B cell (primary cell): Measurements from ENCODE around the gene FKBP2. TPM values are rescaled to one million over a fixed set of nuclear protein-coding genes. Genes with fewer than 3 reads are reported as not detected.

Experiments
- ATAC-seq: fragments of 200-7000 bp; cut with Tn5 transposase; one replicate; pipeline ENCODE4 v1.10.0; 2021; ENCODE audit warnings: low read depth, mild to moderate bottlenecking, moderate number of reproducible peaks, moderate library complexity
- CTCF ChIA-PET: fragments of 350-600 bp; sonication (Branson Sonifier 250); formaldehyde crosslinking; loops from one replicate; lab custom pipeline; 2021; ENCODE audit warnings: antibody characterized with exemption, inconsistent platforms; lab: Charles Lee
- POLR2A ChIA-PET: fragments of 350-600 bp; sonication (Branson Sonifier 250); formaldehyde crosslinking; loops from one replicate; lab custom pipeline; 2021; ENCODE audit warnings: antibody characterized with exemption; lab: Charles Lee
- DNase-seq: peaks from one replicate; pipeline ENCODE4 v3.0.0; 2013
- H2AFZ ChIP-seq: 2 replicates; pipeline ENCODE4 v1.6.1; 2012; ENCODE audit warnings: mild to moderate bottlenecking, low read depth, low read length; ENCODE audit not compliant: insufficient read depth, poor library complexity, severe bottlenecking
- H3K27ac ChIP-seq, 2 donors: 1 replicate in 1 of 2; 2 replicates in 1 of 2; pipeline ENCODE4 v1.5.1; 2012 to 2013; ENCODE audit warnings: low read length in 2 of 2, mild to moderate bottlenecking in 2 of 2, moderate library complexity in 1 of 2
- H3K27me3 ChIP-seq, 4 experiments: fragments of 200-600 bp in 1 of 4; sonication (generic) in 1 of 4; replicated peaks in 1 of 4; 1 replicate in 2 of 4; 2 replicates in 2 of 4; pipeline versions ENCODE4 v1.6.1 to v1.7.0; 2013 to 2016; ENCODE audit warnings: low read length in 3 of 4, mild to moderate bottlenecking in 2 of 4, mixed read lengths in 1 of 4, moderate library complexity in 1 of 4; ENCODE audit not compliant: insufficient read depth in 4 of 4, control insufficient read depth in 3 of 4; ENCODE audit errors: control extremely low read depth in 1 of 4
- H3K36me3 ChIP-seq, 2 experiments: replicated peaks in 1 of 2; 1 replicate in 1 of 2; 2 replicates in 1 of 2; pipeline versions ENCODE4 v1.6.1 to v1.7.1; 2013; ENCODE audit warnings: low read length in 1 of 2; ENCODE audit not compliant: insufficient read depth in 2 of 2, control insufficient read depth in 1 of 2; ENCODE audit errors: control extremely low read depth in 1 of 2, extremely low read depth in 1 of 2
- H3K4me1 ChIP-seq, 2 donors: fragments of 200-600 bp in 1 of 2; sonication (generic) in 1 of 2; 1 replicate in 1 of 2; 2 replicates in 1 of 2; pipeline versions ENCODE4 v1.5.1 to v1.6.1; 2013 to 2017; ENCODE audit warnings: low read length in 2 of 2; ENCODE audit not compliant: control insufficient read depth in 2 of 2, insufficient read depth in 2 of 2
- H3K4me2 ChIP-seq: replicated peaks from 2 replicates; pipeline ENCODE3; 2012; ENCODE audit warnings: mild to moderate bottlenecking, low read depth, low read length; ENCODE audit not compliant: poor library complexity, severe bottlenecking
- H3K4me3 ChIP-seq, 5 experiments: fragments of 200-600 bp in 1 of 5; sonication (generic) in 1 of 5; 1 replicate in 3 of 5; 2 replicates in 2 of 5; pipeline versions ENCODE4 v1.5.1 to v1.7.0; 2011 to 2016; ENCODE audit warnings: low read length in 4 of 5, mild to moderate bottlenecking in 4 of 5, low read depth in 2 of 5, control low read depth in 1 of 5, moderate library complexity in 1 of 5; ENCODE audit not compliant: insufficient read depth in 1 of 5; ENCODE audit errors: control extremely low read depth in 1 of 5, extremely low read depth in 1 of 5
- H3K79me2 ChIP-seq: fragments of 200-600 bp; sonication (generic); one replicate; pipeline ENCODE4 v1.6.0; 2016; ENCODE audit warnings: low read length; ENCODE audit not compliant: control insufficient read depth, insufficient read depth
- H3K9ac ChIP-seq: fragments of 200-600 bp; sonication (generic); 2 replicates; pipeline ENCODE4 v1.6.1; 2017; ENCODE audit warnings: mild to moderate bottlenecking, low read length, moderate library complexity
- H3K9me3 ChIP-seq, 3 donors: one replicate each; pipeline versions ENCODE4 v1.6.1 to v1.7.1; 2013; ENCODE audit warnings: low read length in 2 of 3; ENCODE audit not compliant: control insufficient read depth in 2 of 3, insufficient read depth in 1 of 3; ENCODE audit errors: control extremely low read depth in 1 of 3
- H4K20me1 ChIP-seq: 2 replicates; pipeline ENCODE4 v1.6.0; 2012; ENCODE audit warnings: mild to moderate bottlenecking, low read length; ENCODE audit not compliant: insufficient read depth, control insufficient read depth, poor library complexity, severe bottlenecking
- H3K27ac Mint-ChIP-seq: one replicate; pipeline ENCODE4 v1.8.0; 2021; ENCODE audit warnings: mixed read lengths
- H3K27me3 Mint-ChIP-seq: one replicate; pipeline ENCODE4 v1.8.0; 2021; ENCODE audit warnings: mixed read lengths
- H3K4me1 Mint-ChIP-seq: one replicate; pipeline ENCODE4 v1.8.0; 2021; ENCODE audit warnings: mixed read lengths
- H3K4me3 Mint-ChIP-seq: one replicate; pipeline ENCODE4 v1.8.0; 2021; ENCODE audit warnings: mixed read lengths
- H3K9me3 Mint-ChIP-seq: one replicate; pipeline ENCODE4 v1.8.0; 2022; ENCODE audit warnings: mixed read lengths; ENCODE audit not compliant: insufficient read depth
- EZH2 ChIP-seq: IDR thresholded peaks from 2 replicates; pipeline ENCODE4 v1.6.1; 2012; ENCODE audit warnings: borderline replicate concordance, low read depth, mild to moderate bottlenecking, moderate library complexity, low read length; ENCODE audit not compliant: insufficient read depth, poor library complexity, severe bottlenecking
- WGBS: methylation state at CpG from one replicate; pipeline ENCODE4 v1.1.5; 2013; ENCODE audit warnings: missing lambda C conversion rate; ENCODE audit not compliant: insufficient coverage; 5-methylcytosine and 5-hydroxymethylcytosine counted together
- intact Hi-C: fragments of 100-400 bp; cut with micrococcal nuclease; formaldehyde crosslinking; loops from one replicate; pipeline ENCODE4 v1.10.0; 2022
- polyA plus RNA-seq: library from polyadenylated mRNA; depleted of rRNA; stranded (reverse); fragments of >200 nt; gene quantifications from 2 replicates; pipeline ENCODE4 v1.2.3, GENCODE V29; 2012
- total RNA-seq, 2 donors: library from RNA; stranded (reverse); fragments of 120-200 nt in 1 of 2; gene quantifications; 1 replicate in 1 of 2; 2 replicates in 1 of 2; pipeline versions ENCODE4 v1.2.3 to v1.2.4, GENCODE V29; 2013 to 2022
- TF ChIP-seq, protein P1 (sequence below): fragments of 200-600 bp; IDR thresholded peaks from one replicate; pipeline ENCODE4 v1.8.0; 2022; ENCODE audit warnings: antibody characterized with exemption, mild to moderate bottlenecking

FKBP2 gene
- total and polyA plus RNA-seq, 2 donors (not counting 1 experiment from before 2014, with no cell fraction given), result 23.7 to 38.2 TPM

DNA sequence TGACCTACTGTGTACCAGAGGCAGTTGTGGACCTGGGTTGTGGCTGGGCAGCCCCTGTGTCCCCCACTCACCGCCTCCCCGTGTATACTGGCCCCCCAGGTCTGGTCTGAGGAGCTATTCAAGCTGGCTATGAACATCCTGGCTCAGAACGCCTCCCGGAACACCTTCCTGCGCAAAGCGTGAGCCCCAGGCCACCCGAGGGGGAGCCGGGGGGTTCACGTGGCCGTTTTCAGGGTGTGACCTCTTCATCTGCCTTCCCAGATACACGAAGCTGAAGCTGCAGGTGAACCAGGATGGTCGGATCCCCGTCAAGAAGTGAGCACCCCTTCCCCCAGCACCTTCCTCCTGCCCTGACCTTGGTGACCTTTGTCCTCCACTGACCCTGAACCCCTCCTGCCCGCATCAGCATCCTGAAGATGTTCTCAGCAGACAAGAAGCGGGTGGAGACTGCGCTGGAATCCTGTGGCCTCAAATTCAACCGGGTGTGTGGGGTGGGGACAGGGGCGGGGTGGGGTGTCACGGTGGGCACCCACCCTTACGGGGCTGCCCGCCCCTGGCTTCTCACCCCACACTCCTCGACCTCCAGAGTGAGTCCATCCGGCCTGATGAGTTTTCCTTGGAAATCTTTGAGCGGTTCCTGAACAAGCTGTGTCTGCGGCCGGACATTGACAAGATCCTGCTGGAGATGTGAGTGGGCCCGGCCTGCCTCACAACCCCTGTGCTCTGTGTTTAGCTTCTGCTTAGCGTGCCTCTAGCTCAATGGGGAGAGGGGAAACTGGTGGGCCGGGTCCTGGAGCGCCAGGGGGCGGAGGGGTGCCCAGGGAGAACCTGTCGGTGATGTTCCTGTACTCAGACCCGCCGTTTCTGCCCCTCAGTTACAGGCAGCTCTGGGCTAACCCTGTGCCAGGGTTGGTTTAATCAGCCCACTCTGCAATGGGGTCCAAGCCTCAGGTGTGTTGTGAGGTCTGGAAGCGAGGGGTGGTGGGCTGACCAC is 14.5 kb downstream of the FKBP2 start:
- Histone ChIP-seq H3K79me2 (peaks cover 4% of the 10 kb centered on the region), H3K4me3 (no peak overlapping the region), H3K27me3 (no peaks in the 10 kb centered on the region), H3K4me2 (no peak overlapping the region), H3K9me3 (no peaks in the 10 kb centered on the region), H3K9ac (no peak overlapping the region), H4K20me1 (no peaks in the 10 kb centered on the region), H3K36me3 (no peaks in the 10 kb centered on the region), H3K27ac (no peak overlapping the region), H3K4me1 (peaks cover 17 to 22% of the 10 kb centered on the region in 2 donors), H2AFZ (no peak overlapping the region)
- Mint-ChIP-seq H3K27ac (no peak overlapping the region), H3K27me3 (no peaks in the 10 kb centered on the region), H3K4me3 (no peak overlapping the region), H3K4me1 (peaks cover 15% of the 10 kb centered on the region), H3K9me3 (no peaks in the 10 kb centered on the region)
- no peak for ATAC-seq
- TF ChIP-seq EZH2, result no peak
- TF ChIP-seq, protein P1, sequence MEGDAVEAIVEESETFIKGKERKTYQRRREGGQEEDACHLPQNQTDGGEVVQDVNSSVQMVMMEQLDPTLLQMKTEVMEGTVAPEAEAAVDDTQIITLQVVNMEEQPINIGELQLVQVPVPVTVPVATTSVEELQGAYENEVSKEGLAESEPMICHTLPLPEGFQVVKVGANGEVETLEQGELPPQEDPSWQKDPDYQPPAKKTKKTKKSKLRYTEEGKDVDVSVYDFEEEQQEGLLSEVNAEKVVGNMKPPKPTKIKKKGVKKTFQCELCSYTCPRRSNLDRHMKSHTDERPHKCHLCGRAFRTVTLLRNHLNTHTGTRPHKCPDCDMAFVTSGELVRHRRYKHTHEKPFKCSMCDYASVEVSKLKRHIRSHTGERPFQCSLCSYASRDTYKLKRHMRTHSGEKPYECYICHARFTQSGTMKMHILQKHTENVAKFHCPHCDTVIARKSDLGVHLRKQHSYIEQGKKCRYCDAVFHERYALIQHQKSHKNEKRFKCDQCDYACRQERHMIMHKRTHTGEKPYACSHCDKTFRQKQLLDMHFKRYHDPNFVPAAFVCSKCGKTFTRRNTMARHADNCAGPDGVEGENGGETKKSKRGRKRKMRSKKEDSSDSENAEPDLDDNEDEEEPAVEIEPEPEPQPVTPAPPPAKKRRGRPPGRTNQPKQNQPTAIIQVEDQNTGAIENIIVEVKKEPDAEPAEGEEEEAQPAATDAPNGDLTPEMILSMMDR, result no peak
- WGBS, result 95% methylated on average over 30 of the region's 35 CpGs
- ChIA-PET POLR2A (interaction anchor here (1.1 to 1.2 kb wide), 2 partner anchors 12 to 49 kb away, joined by 3 read pairs; partner anchors contain the start of gene ESRRA), CTCF (interaction anchor here (0.9 kb wide), 1 partner anchor 51 kb away, joined by 3 read pairs; no protein-coding TSS in a partner anchor)
- no peak for DNase-seq
- intact Hi-C loops, result no loop called here

DNA sequence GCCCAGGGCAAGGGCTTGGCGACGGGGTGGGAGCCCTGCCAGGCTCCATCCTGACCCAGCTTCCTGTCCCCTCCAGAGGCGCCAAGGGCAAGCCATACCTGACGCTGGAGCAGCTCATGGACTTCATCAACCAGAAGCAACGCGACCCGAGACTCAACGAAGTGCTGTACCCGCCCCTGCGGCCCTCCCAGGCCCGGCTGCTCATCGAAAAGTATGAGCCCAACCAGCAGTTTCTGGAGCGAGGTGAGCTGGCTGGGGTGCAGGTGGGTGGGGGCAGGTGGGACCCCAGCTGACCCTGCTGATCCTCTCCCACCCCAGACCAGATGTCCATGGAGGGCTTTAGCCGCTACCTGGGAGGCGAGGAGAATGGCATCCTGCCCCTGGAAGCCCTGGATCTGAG is 15.4 kb downstream of the FKBP2 start:
- no peak overlapping the region for H3K4me3 ChIP-seq
- Mint-ChIP-seq H3K4me3 (no peak overlapping the region), H3K27ac (no peak overlapping the region), H3K27me3 (no peaks in the 10 kb centered on the region), H3K9me3 (no peaks in the 10 kb centered on the region), H3K4me1 (peaks cover 9% of the 10 kb centered on the region)
- DNase-seq (no peak), ATAC-seq (no peak)
- H4K20me1 ChIP-seq, result no peaks in the 10 kb centered on the region
- no peak overlapping the region for H2AFZ ChIP-seq
- H3K4me1 ChIP-seq, result peaks cover 12 to 14% of the 10 kb centered on the region in 2 donors
- no peaks in the 10 kb centered on the region for H3K9me3 ChIP-seq
- 94% methylated on average over 15 of the region's 15 CpGs for WGBS
- peaks cover 4% of the 10 kb centered on the region for H3K79me2 ChIP-seq
- TF ChIP-seq, protein P1, result no peak
- no peak for TF ChIP-seq EZH2
- intact Hi-C loops, result no loop called here
- H3K4me2 ChIP-seq, result no peak overlapping the region
- H3K27ac ChIP-seq, result no peak overlapping the region
- H3K9ac ChIP-seq, result no peak overlapping the region
- ChIA-PET POLR2A (interaction anchor here (1.1 to 1.2 kb wide), 2 partner anchors 13 to 48 kb away, joined by 3 read pairs; partner anchors contain the start of gene ESRRA), CTCF (no interaction called here)
- no peaks in the 10 kb centered on the region for H3K27me3 ChIP-seq
- H3K36me3 ChIP-seq, result no peaks in the 10 kb centered on the region
